Right atrium auricular region (tissue), 2 donors: ENCODE data around the gene PAK6. TPM values are rescaled to one million over a fixed set of nuclear protein-coding genes. Genes with fewer than 3 reads are reported as not detected.

ENCODE experiments used
- DNase-seq: peaks from one replicate; pipeline ENCODE4 v3.0.0-alpha.2; 2019; ENCODE audit warnings: low spot score
- H3K27ac ChIP-seq, 2 donors: fragments of 200-600 bp; sonication (generic); 1 replicate in 1 of 2; 2 replicates in 1 of 2; pipeline ENCODE4 v1.5.1; 2016 to 2019
- H3K27me3 ChIP-seq, 2 donors: fragments of 200-600 bp; sonication (generic); one replicate each; pipeline versions ENCODE4 v1.5.1 to v1.6.0; 2017 to 2019
- H3K36me3 ChIP-seq: fragments of 200-600 bp; sonication (generic); one replicate; pipeline ENCODE4 v1.5.1; 2016
- H3K4me1 ChIP-seq, 2 donors: fragments of 200-600 bp; sonication (generic); one replicate each; pipeline versions ENCODE4 v1.5.1 to v1.6.0; 2017 to 2019
- H3K4me3 ChIP-seq, 2 donors: fragments of 200-600 bp; sonication (generic); 1 replicate in 1 of 2; 2 replicates in 1 of 2; pipeline ENCODE4 v1.5.1; 2017 to 2019; ENCODE audit warnings: mild to moderate bottlenecking in 1 of 2, moderate library complexity in 1 of 2
- H3K9me3 ChIP-seq, 2 donors: fragments of 200-600 bp; sonication (generic); one replicate each; pipeline ENCODE4 v1.5.1; 2019
- CTCF ChIP-seq, 2 donors: fragments of 200-600 bp; sonication (generic); IDR thresholded peaks; one replicate each; pipeline ENCODE4 v1.5.1; 2019; ENCODE audit warnings: antibody characterized with exemption in 2 of 2
- total RNA-seq, 2 donors: library from RNA; depleted of rRNA; stranded (reverse); fragments of >200 nt; gene quantifications; one replicate each; pipeline ENCODE4 v1.1.0, GENCODE V29; 2016

The PAK6 gene
- total RNA-seq, 2 donors from 2014 or later, result 15.3 to 32.5 TPM

GRCh38 chr15:40285554-40286011 lies 46.7 kb downstream of the PAK6 start:
- no peak for TF ChIP-seq CTCF (IDR thresholded peaks at IDR 0.05)
- H3K27ac ChIP-seq, result peak overlapping the region; percentile 64 to 66
- H3K27me3 ChIP-seq, result peaks cover 0 to 11% of the 10 kb centered on the region in 2 donors
- no peaks in the 10 kb centered on the region for H3K9me3 ChIP-seq
- H3K36me3 ChIP-seq, result no peaks in the 10 kb centered on the region
- DNase-seq, result no peak
- H3K4me1 ChIP-seq, result peaks cover 0 to 52% of the 10 kb centered on the region in 2 donors
- no peak overlapping the region for H3K4me3 ChIP-seq

GRCh38 chr15:40286061-40286532 lies 47.2 kb downstream of the PAK6 start:
- no peak for DNase-seq

GRCh38 chr15:40286794-40287193 lies 47.9 kb downstream of the PAK6 start:
- peaks cover 0 to 58% of the 10 kb centered on the region in 2 donors for H3K4me1 ChIP-seq
- H3K27me3 ChIP-seq, result peaks cover 0 to 5% of the 10 kb centered on the region in 2 donors
- H3K36me3 ChIP-seq, result no peaks in the 10 kb centered on the region
- no peak for DNase-seq
- TF ChIP-seq CTCF (IDR thresholded peaks at IDR 0.05), result no peak
- H3K27ac ChIP-seq, result no peak overlapping the region
- H3K4me3 ChIP-seq, result no peak overlapping the region
- no peaks in the 10 kb centered on the region for H3K9me3 ChIP-seq

More at GRCh38 chr15:40286061-40286532, 47.2 kb downstream of the PAK6 start:
- Histone ChIP-seq H3K4me1 (peaks cover 0 to 58% of the 10 kb centered on the region in 2 donors), H3K27ac (peak overlapping the region; percentile 64 to 66), H3K27me3 (peaks cover 0 to 11% of the 10 kb centered on the region in 2 donors), H3K9me3 (no peaks in the 10 kb centered on the region), H3K4me3 (no peak overlapping the region), H3K36me3 (no peaks in the 10 kb centered on the region)
- TF ChIP-seq CTCF (IDR thresholded peaks at IDR 0.05), result no peak

GRCh38 chr15:40287505-40287904 lies 48.6 kb downstream of the PAK6 start:
- no peak overlapping the region for H3K27ac ChIP-seq
- H3K36me3 ChIP-seq, result no peaks in the 10 kb centered on the region
- H3K9me3 ChIP-seq, result no peaks in the 10 kb centered on the region
- no peak for TF ChIP-seq CTCF (IDR thresholded peaks at IDR 0.05)
- H3K27me3 ChIP-seq, result peaks cover 0 to 5% of the 10 kb centered on the region in 2 donors
- no peak for DNase-seq
- H3K4me3 ChIP-seq, result no peak overlapping the region
- peaks cover 0 to 53% of the 10 kb centered on the region in 2 donors for H3K4me1 ChIP-seq

- DNase-seq, result no peak
- H3K4me1 ChIP-seq, result peaks cover 0 to 48% of the 10 kb centered on the region in 2 donors
- H3K27me3 ChIP-seq, result peaks cover 0 to 2% of the 10 kb centered on the region in 2 donors
- no peak overlapping the region for H3K4me3 ChIP-seq
- no peaks in the 10 kb centered on the region for H3K9me3 ChIP-seq
- no peak overlapping the region for H3K27ac ChIP-seq
- no peaks in the 10 kb centered on the region for H3K36me3 ChIP-seq
- TF ChIP-seq CTCF (IDR thresholded peaks at IDR 0.05), result no peak
Observed at GRCh38 chr15:40287968-40288367, 49.1 kb downstream of the PAK6 start.
